Astrocyte of the spinal cord (primary cell): ENCODE results near the gene ACTRT2.

Source experiments
- DNase-seq: peaks from one replicate; pipeline ENCODE4 v3.0.0; 2011; ENCODE audit warnings: low read depth, low spot score
- H3K4me3 ChIP-seq: 2 replicates; pipeline ENCODE4 v1.5.1; 2011; ENCODE audit warnings: low read depth, mild to moderate bottlenecking, low read length, moderate library complexity
- in situ Hi-C: cut with HindIII; loops from 2 replicates; pipeline ENCODE4 v1.10.0; 2017; ENCODE audit warnings: low sequenced_read_pairs
- TF ChIP-seq, protein P1 (sequence below): IDR thresholded peaks from 2 replicates; pipeline ENCODE4 v1.5.1; 2012; ENCODE audit warnings: low read depth, mild to moderate bottlenecking, low read length, inconsistent platforms

Gene ACTRT2

DNA sequence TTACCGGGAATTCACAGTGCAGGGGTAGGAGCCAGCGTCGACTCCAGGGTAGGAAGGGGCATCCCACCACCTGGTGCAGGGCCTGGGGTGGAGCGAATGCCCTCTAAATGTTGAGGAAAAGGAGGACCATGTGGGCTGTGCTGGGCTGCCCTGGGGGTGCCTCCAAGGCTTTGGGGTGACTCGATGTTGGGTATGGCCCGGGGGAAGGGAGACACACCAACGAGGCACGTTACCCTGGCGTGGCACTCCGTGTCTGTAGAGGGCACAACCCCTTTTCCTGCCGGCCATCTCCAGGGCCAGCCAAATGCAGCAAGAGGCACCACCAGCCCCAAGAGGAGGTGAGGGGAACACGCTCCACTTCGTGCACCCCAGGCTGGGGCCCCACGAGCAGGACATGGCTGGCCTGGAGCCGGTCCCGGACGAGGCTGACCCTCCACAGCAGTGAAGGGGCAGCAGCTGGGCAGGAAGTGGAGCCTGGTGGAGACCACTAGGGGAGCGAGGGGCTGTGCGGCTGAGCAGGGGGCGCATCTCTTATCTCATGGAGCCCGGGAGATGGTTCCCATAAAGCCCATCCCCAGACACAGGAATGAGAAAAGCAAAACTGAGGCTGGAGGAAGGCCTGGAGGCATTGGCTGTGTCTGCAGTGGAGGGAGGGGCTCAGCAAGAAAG is 11.2 kb downstream of the ACTRT2 start:
- TF ChIP-seq, protein P1, sequence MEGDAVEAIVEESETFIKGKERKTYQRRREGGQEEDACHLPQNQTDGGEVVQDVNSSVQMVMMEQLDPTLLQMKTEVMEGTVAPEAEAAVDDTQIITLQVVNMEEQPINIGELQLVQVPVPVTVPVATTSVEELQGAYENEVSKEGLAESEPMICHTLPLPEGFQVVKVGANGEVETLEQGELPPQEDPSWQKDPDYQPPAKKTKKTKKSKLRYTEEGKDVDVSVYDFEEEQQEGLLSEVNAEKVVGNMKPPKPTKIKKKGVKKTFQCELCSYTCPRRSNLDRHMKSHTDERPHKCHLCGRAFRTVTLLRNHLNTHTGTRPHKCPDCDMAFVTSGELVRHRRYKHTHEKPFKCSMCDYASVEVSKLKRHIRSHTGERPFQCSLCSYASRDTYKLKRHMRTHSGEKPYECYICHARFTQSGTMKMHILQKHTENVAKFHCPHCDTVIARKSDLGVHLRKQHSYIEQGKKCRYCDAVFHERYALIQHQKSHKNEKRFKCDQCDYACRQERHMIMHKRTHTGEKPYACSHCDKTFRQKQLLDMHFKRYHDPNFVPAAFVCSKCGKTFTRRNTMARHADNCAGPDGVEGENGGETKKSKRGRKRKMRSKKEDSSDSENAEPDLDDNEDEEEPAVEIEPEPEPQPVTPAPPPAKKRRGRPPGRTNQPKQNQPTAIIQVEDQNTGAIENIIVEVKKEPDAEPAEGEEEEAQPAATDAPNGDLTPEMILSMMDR = no peak
- DNase-seq = no peak
- H3K4me3 ChIP-seq = no peak overlapping the region
- in situ Hi-C loops = no loop called here

DNA sequence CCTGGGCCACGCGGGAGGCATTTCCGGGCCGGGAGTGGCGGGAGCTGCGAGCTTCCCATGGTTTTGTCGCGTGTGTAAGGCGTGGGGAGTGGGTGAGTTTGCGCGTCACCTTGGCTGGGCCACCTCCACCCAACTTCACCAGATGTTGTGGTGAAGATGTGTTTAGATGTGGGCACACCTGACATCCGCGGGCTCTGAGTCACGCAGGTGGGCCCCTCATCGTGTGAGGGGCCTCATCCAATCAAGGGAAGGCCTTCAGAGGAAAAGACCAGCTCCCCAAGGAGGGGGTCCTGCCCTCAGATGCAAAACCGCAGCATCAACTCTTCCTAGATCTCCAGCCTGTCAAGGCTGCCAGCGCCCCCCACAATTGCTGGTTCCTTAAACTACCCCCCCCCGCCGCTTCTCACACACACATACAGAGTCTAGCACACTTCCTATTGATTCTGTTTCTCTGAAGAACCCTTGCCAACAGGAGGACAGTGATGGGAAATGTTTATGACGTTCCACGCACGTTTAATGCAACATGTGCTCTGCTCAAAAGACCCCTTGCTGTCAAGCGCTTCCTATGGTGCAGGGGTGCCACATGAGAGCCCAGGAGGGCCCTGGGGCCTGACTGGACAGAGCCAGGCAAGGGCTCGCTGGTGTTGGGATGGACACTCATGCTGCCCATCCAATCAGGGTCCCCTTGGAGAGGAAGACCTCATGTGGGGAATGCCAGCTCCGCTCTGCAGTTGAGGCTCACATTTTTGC is 11.9 kb downstream of the ACTRT2 start:
- in situ Hi-C loops = no loop called here
- H3K4me3 ChIP-seq = no peak overlapping the region
- TF ChIP-seq, protein P1 = no peak
- no peak for DNase-seq

DNA sequence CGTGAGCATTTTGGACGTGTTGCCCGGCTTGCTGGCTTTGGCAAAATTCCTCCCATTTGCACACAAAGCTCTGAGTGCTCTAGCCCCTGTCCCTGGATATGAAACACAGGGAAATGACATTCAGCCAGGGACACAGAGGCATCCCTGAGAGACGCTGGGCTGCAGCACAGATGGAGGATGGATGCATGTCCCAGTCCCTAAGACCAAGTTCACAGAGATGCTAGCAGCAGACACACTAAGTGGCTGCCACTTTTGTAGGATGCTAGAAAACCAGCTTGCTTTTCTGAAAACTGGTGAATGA is 12.5 kb downstream of the ACTRT2 start:
- TF ChIP-seq, protein P1 = no peak
- DNase-seq = no peak
- in situ Hi-C loops = no loop called here
- H3K4me3 ChIP-seq = no peak overlapping the region

GRCh38 chr1:3034162-3034561 is 12.9 kb downstream of the ACTRT2 start:
- in situ Hi-C loops = no loop called here

GRCh38 chr1:3034728-3035562 is 13.7 kb downstream of the ACTRT2 start:
- in situ Hi-C loops = no loop called here
- DNase-seq = no peak
- TF ChIP-seq, protein P1 = no peak
- H3K4me3 ChIP-seq = no peak overlapping the region

More at GRCh38 chr1:3034162-3034561, 12.9 kb downstream of the ACTRT2 start:
- TF ChIP-seq, protein P1 = no peak
- H3K4me3 ChIP-seq = no peak overlapping the region
- no peak for DNase-seq

- DNase-seq = no peak
- TF ChIP-seq, protein P1 = no peak
- H3K4me3 ChIP-seq = no peak overlapping the region
- in situ Hi-C loops = no loop called here
Measured at GRCh38 chr1:3035563-3036446, 14.5 kb downstream of the ACTRT2 start.
